GM20431 (cell line): ENCODE data around the gene UBE2Q2.
"Not testable (repeated sequence)": the region's sequence is repeated elsewhere in the genome, so short reads cannot be mapped to it uniquely, and the experiment has no call there.

Source experiments
- in situ Hi-C: fragments of 300-500 bp; cut with MseI, MboI; formaldehyde crosslinking; loops from one replicate; pipeline ENCODE4 v1.15.0; 2020; ENCODE audit warnings: low sequenced_read_pairs; ENCODE audit not compliant: unreplicated experiment

The UBE2Q2 gene

GRCh38 chr15:75822685-75823278 is 20.5 kb upstream of the UBE2Q2 start:
- in situ Hi-C loops, result loop anchor here (25.0 kb wide), 1 partner anchor 315 kb away; no protein-coding TSS in a partner anchor

GRCh38 chr15:75823860-75824613 is 19.2 kb upstream of the UBE2Q2 start:
- in situ Hi-C loops, result loop anchor here (25.0 kb wide), 1 partner anchor 313 kb away; no protein-coding TSS in a partner anchor

GRCh38 chr15:75827691-75828090 is 15.6 kb upstream of the UBE2Q2 start:
- in situ Hi-C loops, result no loop called here

GRCh38 chr15:75828429-75828828 is 14.8 kb upstream of the UBE2Q2 start:
- in situ Hi-C loops, result no loop called here

GRCh38 chr15:75830910-75831805 is 12.1 kb upstream of the UBE2Q2 start:
- in situ Hi-C loops, result no loop called here

- in situ Hi-C loops, result no loop called here
Observed at GRCh38 chr15:75831806-75832102, 11.5 kb upstream of the UBE2Q2 start.

- in situ Hi-C loops, result no loop called here
Observed at GRCh38 chr15:75832114-75832513, 11.1 kb upstream of the UBE2Q2 start.

- in situ Hi-C loops, result no loop called here
Observed at GRCh38 chr15:75834021-75834420, 9.2 kb upstream of the UBE2Q2 start.

- in situ Hi-C loops, result no loop called here
Observed at GRCh38 chr15:75835990-75836958, 7.0 kb upstream of the UBE2Q2 start.

GRCh38 chr15:75836959-75837334 is 6.3 kb upstream of the UBE2Q2 start:
- in situ Hi-C loops, result no loop called here

- in situ Hi-C loops, result no loop called here
Observed at GRCh38 chr15:75840659-75841058, 2.6 kb upstream of the UBE2Q2 start.

GRCh38 chr15:75841626-75842025 is 1.6 kb upstream of the UBE2Q2 start:
- in situ Hi-C loops, result no loop called here

GRCh38 chr15:75843678-75844581 is 683 bp downstream of the UBE2Q2 start:
- in situ Hi-C loops, result no loop called here

GRCh38 chr15:75844629-75845335 is 1.5 kb downstream of the UBE2Q2 start:
- in situ Hi-C loops, result no loop called here

GRCh38 chr15:75849167-75849566 is 5.9 kb downstream of the UBE2Q2 start:
- in situ Hi-C loops, result no loop called here

- in situ Hi-C loops, result no loop called here
Observed at GRCh38 chr15:75850708-75851107, 7.5 kb downstream of the UBE2Q2 start.

- in situ Hi-C loops, result not testable (repeated sequence)
Observed at GRCh38 chr15:75851566-75851965, 8.3 kb downstream of the UBE2Q2 start.

GRCh38 chr15:75857886-75858285 is 14.6 kb downstream of the UBE2Q2 start:
- in situ Hi-C loops, result no loop called here
